ENCODE results near the gene SCG2.

DNA sequence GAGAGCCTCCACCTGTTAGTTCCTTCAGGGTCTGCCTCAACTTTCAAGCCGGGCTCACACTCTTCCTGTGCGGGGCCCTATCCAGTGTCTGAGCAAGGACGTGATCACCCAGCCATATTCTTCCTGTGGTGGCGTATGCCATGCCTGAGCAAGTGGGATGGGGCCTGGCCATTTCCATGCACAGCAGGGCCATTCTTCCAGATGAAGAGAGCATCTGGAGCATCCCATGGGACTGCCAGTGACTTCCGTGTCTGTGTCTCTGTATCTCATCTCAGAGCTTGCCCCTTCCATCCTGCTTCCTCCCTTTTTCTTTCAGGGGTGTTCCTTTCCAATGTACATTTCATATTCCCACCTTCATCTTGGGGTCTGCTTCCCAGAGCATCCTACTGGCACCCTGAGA lies 20.2 kb downstream of the SCG2 start:
- TF ChIP-seq POLR2AphosphoS5 (IDR thresholded peaks at IDR 0.05; ENCODE audit: low read depth, low read length) (no peak), SIN3A (IDR thresholded peaks at IDR 0.05; ENCODE audit: borderline replicate concordance, insufficient read depth, low read length) (no peak)
- TF ChIP-seq, protein P1, sequence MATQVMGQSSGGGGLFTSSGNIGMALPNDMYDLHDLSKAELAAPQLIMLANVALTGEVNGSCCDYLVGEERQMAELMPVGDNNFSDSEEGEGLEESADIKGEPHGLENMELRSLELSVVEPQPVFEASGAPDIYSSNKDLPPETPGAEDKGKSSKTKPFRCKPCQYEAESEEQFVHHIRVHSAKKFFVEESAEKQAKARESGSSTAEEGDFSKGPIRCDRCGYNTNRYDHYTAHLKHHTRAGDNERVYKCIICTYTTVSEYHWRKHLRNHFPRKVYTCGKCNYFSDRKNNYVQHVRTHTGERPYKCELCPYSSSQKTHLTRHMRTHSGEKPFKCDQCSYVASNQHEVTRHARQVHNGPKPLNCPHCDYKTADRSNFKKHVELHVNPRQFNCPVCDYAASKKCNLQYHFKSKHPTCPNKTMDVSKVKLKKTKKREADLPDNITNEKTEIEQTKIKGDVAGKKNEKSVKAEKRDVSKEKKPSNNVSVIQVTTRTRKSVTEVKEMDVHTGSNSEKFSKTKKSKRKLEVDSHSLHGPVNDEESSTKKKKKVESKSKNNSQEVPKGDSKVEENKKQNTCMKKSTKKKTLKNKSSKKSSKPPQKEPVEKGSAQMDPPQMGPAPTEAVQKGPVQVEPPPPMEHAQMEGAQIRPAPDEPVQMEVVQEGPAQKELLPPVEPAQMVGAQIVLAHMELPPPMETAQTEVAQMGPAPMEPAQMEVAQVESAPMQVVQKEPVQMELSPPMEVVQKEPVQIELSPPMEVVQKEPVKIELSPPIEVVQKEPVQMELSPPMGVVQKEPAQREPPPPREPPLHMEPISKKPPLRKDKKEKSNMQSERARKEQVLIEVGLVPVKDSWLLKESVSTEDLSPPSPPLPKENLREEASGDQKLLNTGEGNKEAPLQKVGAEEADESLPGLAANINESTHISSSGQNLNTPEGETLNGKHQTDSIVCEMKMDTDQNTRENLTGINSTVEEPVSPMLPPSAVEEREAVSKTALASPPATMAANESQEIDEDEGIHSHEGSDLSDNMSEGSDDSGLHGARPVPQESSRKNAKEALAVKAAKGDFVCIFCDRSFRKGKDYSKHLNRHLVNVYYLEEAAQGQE (IDR thresholded peaks at IDR 0.05; ENCODE audit: insufficient read depth in 1 of 2, low read depth in 2 of 2, low read length in 2 of 2) = no peak

Data from PFSK-1 (cell line).